Measurements from ENCODE around the gene GPC5. TPM values are rescaled to one million over a fixed set of nuclear protein-coding genes. Genes with fewer than 3 reads are reported as not detected.
"Not testable (repeated sequence)": the region's sequence is repeated elsewhere in the genome, so short reads cannot be mapped to it uniquely, and the experiment has no call there.

Gene GPC5
- total RNA-seq, 1 donor from 2014 or later = 0.07 TPM

GRCh38 chr13:91896547-91896946, 498.1 kb downstream of the GPC5 start:
- Histone ChIP-seq H3F3A (ENCODE audit: low read depth) (no peaks in the 10 kb centered on the region), H3K4me2 (no peak overlapping the region), H3K9me3 (ENCODE audit: low read depth) (no peaks in the 10 kb centered on the region), H3K9ac (no peak overlapping the region), H3K4me3 (no peak overlapping the region), H3K36me3 (no peaks in the 10 kb centered on the region), H3K79me2 (ENCODE audit: low read depth) (no peaks in the 10 kb centered on the region), H2AFZ (replicated peaks) (no peak overlapping the region), H4K20me1 (ENCODE audit: low read depth) (no peaks in the 10 kb centered on the region), H3K27ac (no peak overlapping the region), H3K27me3 (no peaks in the 10 kb centered on the region), H3K4me1 (no peaks in the 10 kb centered on the region)
- Mint-ChIP-seq H3K4me1 (no peaks in the 10 kb centered on the region), H3K4me3 (no peak overlapping the region), H3K27ac (no peak overlapping the region), H3K36me3 (no peaks in the 10 kb centered on the region), H3K27me3 (ENCODE audit: insufficient read depth, low read depth) (no peaks in the 10 kb centered on the region), H3K9me3 (no peaks in the 10 kb centered on the region)
- TF ChIP-seq EZH2 (IDR thresholded peaks at IDR 0.05) (no peak), CTCF (IDR thresholded peaks at IDR 0.05) (no peak), EZH2phosphoT487 (IDR thresholded peaks at IDR 0.05) (no peak)
- no peak for DNase-seq (ENCODE audit: low spot score)

- not testable (repeated sequence) for H3K36me3 Mint-ChIP-seq
Measured at GRCh38 chr13:91898986-91899385, 500.6 kb downstream of the GPC5 start.

GRCh38 chr13:91902291-91902690, 503.9 kb downstream of the GPC5 start:
- peaks cover 4% of the 10 kb centered on the region for H3K4me1 Mint-ChIP-seq
- Histone ChIP-seq H3K4me2 (no peak overlapping the region), H4K20me1 (ENCODE audit: low read depth) (no peaks in the 10 kb centered on the region), H3K36me3 (no peaks in the 10 kb centered on the region), H2AFZ (replicated peaks) (no peak overlapping the region), H3K9ac (no peak overlapping the region), H3K9me3 (ENCODE audit: low read depth) (no peaks in the 10 kb centered on the region), H3K4me3 (no peak overlapping the region), H3K27ac (no peak overlapping the region), H3K4me1 (no peaks in the 10 kb centered on the region), H3K27me3 (no peaks in the 10 kb centered on the region), H3F3A (ENCODE audit: low read depth) (no peaks in the 10 kb centered on the region), H3K79me2 (ENCODE audit: low read depth) (no peaks in the 10 kb centered on the region)
- no peak for DNase-seq (ENCODE audit: low spot score)
- H3K36me3 Mint-ChIP-seq = no peaks in the 10 kb centered on the region
- H3K9me3 Mint-ChIP-seq = no peaks in the 10 kb centered on the region
- no peak overlapping the region for H3K4me3 Mint-ChIP-seq
- no peaks in the 10 kb centered on the region for H3K27me3 Mint-ChIP-seq (ENCODE audit: insufficient read depth, low read depth)
- TF ChIP-seq CTCF (IDR thresholded peaks at IDR 0.05) (no peak), EZH2phosphoT487 (IDR thresholded peaks at IDR 0.05) (no peak), EZH2 (IDR thresholded peaks at IDR 0.05) (no peak)
- no peak overlapping the region for H3K27ac Mint-ChIP-seq

More at GRCh38 chr13:91898986-91899385, 500.6 kb downstream of the GPC5 start:
- H3K9me3 ChIP-seq (ENCODE audit: low read depth); H3K9ac ChIP-seq; H3K4me1 ChIP-seq; H3K36me3 ChIP-seq; H3K4me2 ChIP-seq; H3K4me3 Mint-ChIP-seq; H3K79me2 ChIP-seq (ENCODE audit: low read depth); H3F3A ChIP-seq (ENCODE audit: low read depth); H3K27ac ChIP-seq; H3K27me3 Mint-ChIP-seq (ENCODE audit: insufficient read depth, low read depth); H3K4me1 Mint-ChIP-seq; H3K9me3 Mint-ChIP-seq; H3K4me3 ChIP-seq; H4K20me1 ChIP-seq (ENCODE audit: low read depth); DNase-seq (ENCODE audit: low spot score); H3K27ac Mint-ChIP-seq; H2AFZ ChIP-seq (replicated peaks); H3K27me3 ChIP-seq: not testable (repeated sequence)

GRCh38 chr13:91904005-91904404, 505.6 kb downstream of the GPC5 start:
- Histone ChIP-seq H3K4me2 (no peak overlapping the region), H3K27me3 (no peaks in the 10 kb centered on the region), H3K27ac (no peak overlapping the region), H3F3A (ENCODE audit: low read depth) (no peaks in the 10 kb centered on the region), H4K20me1 (ENCODE audit: low read depth) (no peaks in the 10 kb centered on the region), H3K9ac (no peak overlapping the region), H3K79me2 (ENCODE audit: low read depth) (no peaks in the 10 kb centered on the region), H2AFZ (replicated peaks) (no peak overlapping the region), H3K4me3 (no peak overlapping the region), H3K9me3 (ENCODE audit: low read depth) (no peaks in the 10 kb centered on the region), H3K36me3 (no peaks in the 10 kb centered on the region), H3K4me1 (no peaks in the 10 kb centered on the region)
- Mint-ChIP-seq H3K4me3 (no peak overlapping the region), H3K36me3 (no peaks in the 10 kb centered on the region), H3K27me3 (ENCODE audit: insufficient read depth, low read depth) (no peaks in the 10 kb centered on the region), H3K27ac (no peak overlapping the region), H3K9me3 (no peaks in the 10 kb centered on the region), H3K4me1 (peaks cover 4% of the 10 kb centered on the region)
- TF ChIP-seq EZH2phosphoT487 (IDR thresholded peaks at IDR 0.05) (no peak), EZH2 (IDR thresholded peaks at IDR 0.05) (no peak), CTCF (IDR thresholded peaks at IDR 0.05) (no peak)
- DNase-seq (ENCODE audit: low spot score) = no peak
